GM12878 (cell line): ENCODE data around the gene ELP4. TPM values are rescaled to one million over a fixed set of nuclear protein-coding genes. Genes with fewer than 3 reads are reported as not detected.

Experiments
- ATAC-seq: fragments of 200-7000 bp; cut with Tn5 transposase; 3 replicates; pipeline ENCODE4 v1.9.1; 2020; ENCODE audit warnings: mild to moderate bottlenecking, moderate library complexity
- BruUV-seq: library from RNA; stranded (reverse); fragments of 400-500 nt; replicated peaks from 2 replicates; lab custom pipeline; 2021; lab: Mats Ljungman, UMichigan
- CTCF ChIA-PET: fragments of 300-600 bp; sonication (Branson Sonifier 250); formaldehyde crosslinking; extraction: SDS; loops from one replicate; lab custom pipeline; 2021; ENCODE audit warnings: inconsistent platforms; lab: Yijun Ruan, JAX
- POLR2A ChIA-PET: fragments of 350-600 bp; formaldehyde crosslinking; extraction: SDS; loops from one replicate; lab custom pipeline; 2021; ENCODE audit warnings: inconsistent platforms; lab: Charles Lee
- RAD21 ChIA-PET: fragments of 300-600 bp; sonication (Branson Sonifier 250); formaldehyde crosslinking; loops from one replicate; lab custom pipeline; 2023; ENCODE audit warnings: antibody characterized with exemption; ENCODE audit not compliant: unreplicated experiment; lab: Charles Lee
- SMC1A ChIA-PET: fragments of 300-600 bp; sonication (Branson Sonifier 250); formaldehyde crosslinking; loops from one replicate; lab custom pipeline; 2023; ENCODE audit not compliant: unreplicated experiment, uncharacterized antibody; lab: Charles Lee
- DNase-seq: peaks from one replicate; pipeline ENCODE4 v3.0.0-alpha.2; 2011; ENCODE audit warnings: low read depth, low spot score
- FAIRE-seq: peaks from 3 replicates; lab custom pipeline; 2011; peaks lifted over from hg19 to GRCh38; lab: Jason Lieb, UNC
- H2AFZ ChIP-seq: 2 replicates; pipeline ENCODE4 v1.6.0; 2011; ENCODE audit warnings: low read depth, low read length, control low read depth; ENCODE audit not compliant: control insufficient read depth
- H3K27ac ChIP-seq: 2 replicates; pipeline ENCODE4 v1.5.1; 2011; ENCODE audit warnings: control low read depth; ENCODE audit not compliant: control insufficient read depth, insufficient read depth
- H3K27me3 ChIP-seq, 2 experiments: replicated peaks in 1 of 2; 2 replicates each; pipeline versions ENCODE4 v1.6.0 to v1.6.1; 2011; ENCODE audit warnings: low read length in 1 of 2; ENCODE audit not compliant: control insufficient read depth in 2 of 2, insufficient read depth in 2 of 2
- H3K36me3 ChIP-seq, 2 experiments: 2 replicates each; pipeline ENCODE4 v1.5.1; 2011; ENCODE audit warnings: low read length in 1 of 2; ENCODE audit not compliant: control insufficient read depth in 2 of 2, insufficient read depth in 2 of 2
- H3K4me1 ChIP-seq: 2 replicates; pipeline ENCODE4 v1.6.1; 2011; ENCODE audit warnings: mild to moderate bottlenecking, low read length, moderate library complexity, mixed read lengths; ENCODE audit not compliant: control insufficient read depth, insufficient read depth
- H3K4me2 ChIP-seq: 2 replicates; pipeline ENCODE4 v1.6.0; 2011; ENCODE audit warnings: control low read depth; ENCODE audit not compliant: control insufficient read depth, insufficient read depth
- H3K4me3 ChIP-seq: fragments of 200-600 bp; sonication (generic); 2 replicates; pipeline ENCODE4 v1.5.1; 2016
- H3K79me2 ChIP-seq: 2 replicates; pipeline ENCODE4 v1.6.0; 2011; ENCODE audit warnings: low read length; ENCODE audit not compliant: control insufficient read depth, insufficient read depth
- H3K9ac ChIP-seq: 2 replicates; pipeline ENCODE4 v1.8.0; 2011; ENCODE audit warnings: low read length, control low read depth, mixed read lengths; ENCODE audit not compliant: control insufficient read depth, insufficient read depth
- H3K9me3 ChIP-seq: replicated peaks from 3 replicates; pipeline ENCODE4 v1.5.1; 2011; ENCODE audit warnings: mild to moderate bottlenecking, low read length; ENCODE audit not compliant: control insufficient read depth, insufficient read depth
- H4K20me1 ChIP-seq: 2 replicates; pipeline ENCODE4 v1.6.0; 2011; ENCODE audit not compliant: control insufficient read depth, insufficient read depth
- KDM1A ChIP-seq: fragments of 200-600 bp; sonication (generic); IDR thresholded peaks from 2 replicates; pipeline ENCODE4 v1.6.1; 2016; ENCODE audit warnings: borderline replicate concordance
- MLLT1 ChIP-seq: fragments of 450-650 bp; IDR thresholded peaks from 2 replicates; pipeline ENCODE4 v1.6.1; 2016; ENCODE audit warnings: mild to moderate bottlenecking
- NRF1 ChIP-seq: conservative IDR thresholded peaks from 2 replicates; pipeline ENCODE4 v1.6.1; 2011; ENCODE audit warnings: mild to moderate bottlenecking, low read depth, low read length, improper control_type of control experiment
- RAD51 ChIP-seq: fragments of 450-650 bp; IDR thresholded peaks from 2 replicates; pipeline ENCODE4 v1.6.1; 2016; ENCODE audit warnings: moderate library complexity, mild to moderate bottlenecking, inconsistent platforms
- SKIL ChIP-seq: fragments of 450-650 bp; IDR thresholded peaks from 2 replicates; pipeline ENCODE4 v1.6.1; 2017; ENCODE audit warnings: mild to moderate bottlenecking, low read depth, inconsistent platforms; ENCODE audit not compliant: poor library complexity, severe bottlenecking
- SMAD5 ChIP-seq: IDR thresholded peaks from 2 replicates; pipeline ENCODE4 v1.6.1; 2016; ENCODE audit warnings: antibody characterized with exemption, low read depth
- STAT3 ChIP-seq: IDR thresholded peaks from 2 replicates; pipeline ENCODE4 v1.6.1; 2011; ENCODE audit warnings: low read depth, low read length, improper control_type of control experiment
- ZNF622 ChIP-seq: fragments of 450-650 bp; IDR thresholded peaks from 2 replicates; pipeline ENCODE4 v1.6.1; 2017; ENCODE audit warnings: mild to moderate bottlenecking, inconsistent platforms
- WGBS: methylation state at CpG from one replicate; pipeline ENCODE4 v1.1.6; 2016; ENCODE audit warnings: low lambda C conversion rate; ENCODE audit not compliant: insufficient replicate concordance, insufficient coverage; ENCODE audit errors: missing lambda C conversion rate; 5-methylcytosine and 5-hydroxymethylcytosine counted together
- in situ Hi-C: fragments of 300-500 bp; cut with MboI; formaldehyde crosslinking; loops from 9 replicates; pipeline ENCODE4 v1.14.3; 2018; ENCODE audit warnings: mixed read lengths
- intact Hi-C: fragments of 100-400 bp; cut with micrococcal nuclease; formaldehyde crosslinking; loops from one replicate; pipeline ENCODE4 v1.14.2; 2022; ENCODE audit not compliant: unreplicated experiment
- polyA plus RNA-seq, 11 experiments: library from polyadenylated mRNA; depleted of rRNA in 4 of 11; unstranded in 6 of 11; stranded (reverse) in 5 of 11; fragments of >200 nt; fragmentation: Nextera tagmentation in 4 of 11; fragmentation: Illumina TruSeq in 1 of 11; extraction: Ambion mirVana in 4 of 11; extraction: Trizol in 1 of 11; gene quantifications; 1 replicate in 1 of 11; 2 replicates in 10 of 11; pipeline versions ENCODE4 v1.2.1 to v1.2.3, GENCODE V29; 2011 to 2016; ENCODE audit warnings: inconsistent platforms in 2 of 11, missing spikeins in 2 of 11, low read depth in 1 of 11
- total RNA-seq, 4 experiments: library from RNA; depleted of rRNA in 3 of 4; stranded (reverse); fragments of >200 nt in 3 of 4; fragmentation: Illumina TruSeq in 1 of 4; extraction: Trizol in 1 of 4; gene quantifications; 2 replicates each; pipeline versions ENCODE4 v1.2.1 to v1.2.3, GENCODE V29; 2013 to 2021
- TF ChIP-seq, protein P1 (sequence below): IDR thresholded peaks from 2 replicates; pipeline ENCODE4 v1.6.1; 2012; ENCODE audit warnings: low read depth, low read length, improper control_type of control experiment

The ELP4 gene
- total and polyA plus RNA-seq, 10 of the 15 experiments (the other 5 are each of a cell fraction or from before 2014, with no cell fraction given) = 17.7 to 36.1 (median 27.0) TPM

GRCh38 chr11:31794548-31794947, 285.0 kb downstream of the ELP4 start:
- Histone ChIP-seq H3K27me3 (peaks cover 6 to 16% of the 10 kb centered on the region in 2 experiments), H4K20me1 (no peaks in the 10 kb centered on the region), H3K36me3 (no peaks in the 10 kb centered on the region), H3K4me3 (no peak overlapping the region), H3K9me3 (peaks cover 3% of the 10 kb centered on the region; the same call in 1 of the 3 replicates), H2AFZ (no peak overlapping the region), H3K79me2 (no peaks in the 10 kb centered on the region), H3K9ac (no peak overlapping the region), H3K4me2 (no peak overlapping the region), H3K4me1 (no peaks in the 10 kb centered on the region), H3K27ac (no peak overlapping the region)
- CTCF ChIA-PET = interaction anchor here (1.3 kb wide), 1 partner anchor 156 kb away, joined by 3 read pairs; no protein-coding TSS in a partner anchor
- intact Hi-C loops (no loop called here), in situ Hi-C loops (no loop called here)
- TF ChIP-seq KDM1A = no peak
- no peak for TF ChIP-seq MLLT1
- BruUV-seq = no TSS peak
- WGBS = 71% methylated on average over 4 of the region's 4 CpGs
- RAD21 ChIA-PET = no interaction called here
- no peak for FAIRE-seq
- SMC1A ChIA-PET = no interaction called here
- ATAC-seq = no peak
- DNase-seq = no peak
- POLR2A ChIA-PET = no interaction called here

- no peak overlapping the region for H3K27ac ChIP-seq
- no TSS peak for BruUV-seq
- ATAC-seq = no peak
- no peak overlapping the region for H3K4me2 ChIP-seq
- H4K20me1 ChIP-seq = no peaks in the 10 kb centered on the region
- TF ChIP-seq SKIL (no peak), MLLT1 (no peak), NRF1 (no peak), SMAD5 (no peak), ZNF622 (no peak), RAD51 (no peak), KDM1A (no peak), STAT3 (no peak)
- TF ChIP-seq, protein P1, sequence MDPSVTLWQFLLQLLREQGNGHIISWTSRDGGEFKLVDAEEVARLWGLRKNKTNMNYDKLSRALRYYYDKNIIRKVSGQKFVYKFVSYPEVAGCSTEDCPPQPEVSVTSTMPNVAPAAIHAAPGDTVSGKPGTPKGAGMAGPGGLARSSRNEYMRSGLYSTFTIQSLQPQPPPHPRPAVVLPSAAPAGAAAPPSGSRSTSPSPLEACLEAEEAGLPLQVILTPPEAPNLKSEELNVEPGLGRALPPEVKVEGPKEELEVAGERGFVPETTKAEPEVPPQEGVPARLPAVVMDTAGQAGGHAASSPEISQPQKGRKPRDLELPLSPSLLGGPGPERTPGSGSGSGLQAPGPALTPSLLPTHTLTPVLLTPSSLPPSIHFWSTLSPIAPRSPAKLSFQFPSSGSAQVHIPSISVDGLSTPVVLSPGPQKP = no peak
- DNase-seq = no peak
- SMC1A ChIA-PET = no interaction called here
- H3K4me3 ChIP-seq = no peak overlapping the region
- 65% methylated on average over 22 of the region's 22 CpGs for WGBS
- in situ Hi-C loops = no loop called here
- CTCF ChIA-PET = no interaction called here
- peaks cover 3% of the 10 kb centered on the region; the same call in 1 of the 3 replicates for H3K9me3 ChIP-seq
- H3K79me2 ChIP-seq = no peaks in the 10 kb centered on the region
- no peaks in the 10 kb centered on the region for H3K36me3 ChIP-seq
- no peak for FAIRE-seq
- POLR2A ChIA-PET = no interaction called here
- H3K9ac ChIP-seq = no peak overlapping the region
- H2AFZ ChIP-seq = no peak overlapping the region
- H3K4me1 ChIP-seq = no peaks in the 10 kb centered on the region
- RAD21 ChIA-PET = no interaction called here
- intact Hi-C loops = no loop called here
- peaks cover 13 to 25% of the 10 kb centered on the region in 2 experiments for H3K27me3 ChIP-seq
Observed at GRCh38 chr11:31795706-31796498, 286.3 kb downstream of the ELP4 start.
